A673 (cell line): ENCODE measurements around the gene CTNNBL1.

Experiments used
- EZH2 ChIP-seq: fragments of 200-600 bp; sonication (generic); IDR thresholded peaks from 2 replicates; pipeline ENCODE4 v1.6.1; 2017; ENCODE audit warnings: borderline replicate concordance, low read depth, mild to moderate bottlenecking, mixed read lengths, antibody characterized with exemption, low read length; ENCODE audit not compliant: poor library complexity, severe bottlenecking
- TF ChIP-seq, protein P1 (sequence below): fragments of 300-800, 200-600 bp; sonication (generic); conservative IDR thresholded peaks from 2 replicates; pipeline ENCODE4 v1.5.1; 2017; ENCODE audit warnings: low read depth, mild to moderate bottlenecking, antibody characterized with exemption, low read length, moderate library complexity, mixed read lengths

DNA sequence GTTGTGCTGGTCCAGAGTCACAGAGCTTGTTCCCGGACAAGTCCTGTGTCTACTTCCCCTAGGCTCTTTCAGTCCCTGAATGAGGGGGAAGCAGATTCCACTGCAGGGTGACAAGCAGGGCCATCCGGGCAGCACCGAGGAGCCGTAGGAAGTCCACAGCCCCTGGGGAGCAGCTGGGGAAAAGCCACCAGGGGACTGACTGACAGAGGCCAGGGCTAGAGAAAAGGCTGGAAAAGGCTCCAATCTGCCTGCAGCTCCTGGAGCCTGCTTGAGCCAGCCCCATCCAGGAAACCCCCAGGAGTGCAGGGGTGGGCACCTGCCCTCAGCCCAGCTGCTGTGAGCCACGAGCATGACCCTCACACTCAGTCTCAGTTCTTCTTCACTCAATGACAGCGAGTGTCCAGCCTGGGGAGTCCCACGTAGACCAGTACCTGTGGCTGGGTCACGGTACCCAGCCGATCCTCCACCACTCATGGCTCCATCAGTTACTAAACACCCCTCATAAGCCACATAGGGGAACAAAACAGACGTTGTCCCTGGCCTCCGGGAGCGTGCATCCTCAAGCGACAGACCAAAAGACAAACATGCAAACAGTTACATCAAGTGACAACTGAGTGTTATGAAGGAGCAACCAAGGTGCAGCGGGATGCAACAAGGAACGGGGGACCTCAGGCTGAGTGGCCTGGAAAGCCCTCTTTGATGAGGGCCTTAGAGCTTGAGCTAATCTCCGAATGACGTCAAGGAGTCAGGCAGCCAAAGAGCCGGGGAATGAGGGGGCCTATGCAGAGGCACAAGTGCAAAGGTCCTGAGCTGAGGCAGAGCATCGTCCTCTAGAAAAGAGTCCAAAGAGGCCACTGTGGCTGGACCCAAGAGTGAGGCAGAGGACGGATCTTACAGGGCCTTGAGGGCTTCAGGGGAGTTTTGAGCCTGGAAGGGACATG, 184.3 kb downstream of the CTNNBL1 start:
- TF ChIP-seq, protein P1, sequence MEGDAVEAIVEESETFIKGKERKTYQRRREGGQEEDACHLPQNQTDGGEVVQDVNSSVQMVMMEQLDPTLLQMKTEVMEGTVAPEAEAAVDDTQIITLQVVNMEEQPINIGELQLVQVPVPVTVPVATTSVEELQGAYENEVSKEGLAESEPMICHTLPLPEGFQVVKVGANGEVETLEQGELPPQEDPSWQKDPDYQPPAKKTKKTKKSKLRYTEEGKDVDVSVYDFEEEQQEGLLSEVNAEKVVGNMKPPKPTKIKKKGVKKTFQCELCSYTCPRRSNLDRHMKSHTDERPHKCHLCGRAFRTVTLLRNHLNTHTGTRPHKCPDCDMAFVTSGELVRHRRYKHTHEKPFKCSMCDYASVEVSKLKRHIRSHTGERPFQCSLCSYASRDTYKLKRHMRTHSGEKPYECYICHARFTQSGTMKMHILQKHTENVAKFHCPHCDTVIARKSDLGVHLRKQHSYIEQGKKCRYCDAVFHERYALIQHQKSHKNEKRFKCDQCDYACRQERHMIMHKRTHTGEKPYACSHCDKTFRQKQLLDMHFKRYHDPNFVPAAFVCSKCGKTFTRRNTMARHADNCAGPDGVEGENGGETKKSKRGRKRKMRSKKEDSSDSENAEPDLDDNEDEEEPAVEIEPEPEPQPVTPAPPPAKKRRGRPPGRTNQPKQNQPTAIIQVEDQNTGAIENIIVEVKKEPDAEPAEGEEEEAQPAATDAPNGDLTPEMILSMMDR = no peak
- no peak for TF ChIP-seq EZH2
